Activated B cell treated with CpG ODN at 0.5 μM for 24 hours (primary cell): ENCODE data around the gene DELE1. TPM values are rescaled to one million over a fixed set of nuclear protein-coding genes. Genes with fewer than 3 reads are reported as not detected.

Experiments
- ATAC-seq: fragments of 200-7000 bp; cut with Tn5 transposase; one replicate; pipeline ENCODE4 v1.10.0; 2021; ENCODE audit warnings: low read depth, mild to moderate bottlenecking, moderate library complexity
- CTCF ChIA-PET: fragments of 350-600 bp; sonication (Branson Sonifier 250); formaldehyde crosslinking; loops from one replicate; lab custom pipeline; 2021; ENCODE audit warnings: antibody characterized with exemption; lab: Charles Lee
- POLR2A ChIA-PET: fragments of 350-600 bp; sonication (Branson Sonifier 250); formaldehyde crosslinking; loops from one replicate; lab custom pipeline; 2021; ENCODE audit warnings: antibody characterized with exemption; lab: Charles Lee
- DNase-seq: peaks from one replicate; pipeline ENCODE4 v3.0.0; 2022
- H3K27ac Mint-ChIP-seq: one replicate; pipeline ENCODE4 v1.8.0; 2020; ENCODE audit warnings: mixed read lengths
- H3K27me3 Mint-ChIP-seq: one replicate; pipeline ENCODE4 v1.8.0; 2021; ENCODE audit warnings: mixed read lengths
- H3K36me3 Mint-ChIP-seq: one replicate; pipeline ENCODE4 v1.8.0; 2021; ENCODE audit warnings: low read depth, mixed read lengths
- H3K4me1 Mint-ChIP-seq: one replicate; pipeline ENCODE4 v1.8.0; 2021; ENCODE audit warnings: mixed read lengths
- H3K4me3 Mint-ChIP-seq: one replicate; pipeline ENCODE4 v1.8.0; 2020; ENCODE audit warnings: mild to moderate bottlenecking, mixed read lengths
- H3K9me3 Mint-ChIP-seq: one replicate; pipeline ENCODE4 v1.8.0; 2020; ENCODE audit warnings: mixed read lengths
- CTCF ChIP-seq: fragments of 200-600 bp; IDR thresholded peaks from one replicate; pipeline ENCODE4 v1.8.0; 2022; ENCODE audit warnings: antibody characterized with exemption, mild to moderate bottlenecking
- intact Hi-C: fragments of 100-400 bp; cut with micrococcal nuclease; formaldehyde crosslinking; loops from one replicate; pipeline ENCODE4 v1.15.1; 2024
- total RNA-seq: library from RNA; stranded (reverse); gene quantifications from 2 replicates; pipeline ENCODE4 v1.2.3, GENCODE V29; 2022

Gene DELE1
- total RNA-seq, 1 donor from 2014 or later, result 114 TPM

GRCh38 chr5:141909212-141909611 lies 14.5 kb upstream of the DELE1 start:
- H3K9me3 Mint-ChIP-seq, result peaks cover 4% of the 10 kb centered on the region
- ATAC-seq (no peak), DNase-seq (no peak)
- H3K27me3 Mint-ChIP-seq, result peaks cover 8% of the 10 kb centered on the region
- no peak overlapping the region for H3K27ac Mint-ChIP-seq
- intact Hi-C loops, result no loop called here
- TF ChIP-seq CTCF, result no peak
- peaks cover 11% of the 10 kb centered on the region for H3K4me1 Mint-ChIP-seq
- no peaks in the 10 kb centered on the region for H3K36me3 Mint-ChIP-seq
- CTCF ChIA-PET, result no interaction called here
- H3K4me3 Mint-ChIP-seq, result no peak overlapping the region
- POLR2A ChIA-PET, result no interaction called here

GRCh38 chr5:141910271-141910673 lies 13.4 kb upstream of the DELE1 start:
- DNase-seq (no peak), ATAC-seq (no peak)
- intact Hi-C loops, result no loop called here
- POLR2A ChIA-PET, result no interaction called here
- Mint-ChIP-seq H3K27me3 (peaks cover 8% of the 10 kb centered on the region), H3K4me1 (peaks cover 20% of the 10 kb centered on the region), H3K27ac (no peak overlapping the region), H3K4me3 (no peak overlapping the region), H3K9me3 (peaks cover 4% of the 10 kb centered on the region), H3K36me3 (no peaks in the 10 kb centered on the region)
- TF ChIP-seq CTCF, result no peak
- CTCF ChIA-PET, result no interaction called here

GRCh38 chr5:141913560-141914198 lies 10.0 kb upstream of the DELE1 start:
- ChIA-PET CTCF (interaction anchor here (0.8 to 1.7 kb wide), 4 partner anchors 10 to 221 kb away, joined by 3 to 10 read pairs (median 8); partner anchors contain the start of gene DELE1), POLR2A (interaction anchor here (1.1 to 2.3 kb wide), 3 partner anchors 10 to 55 kb away, joined by 3 to 24 read pairs (median 4); partner anchors contain the start of genes DELE1 and RNF14)
- no peak for ATAC-seq
- H3K4me3 Mint-ChIP-seq, result peak overlapping the region; percentile 72
- no peak for TF ChIP-seq CTCF
- H3K9me3 Mint-ChIP-seq, result no peaks in the 10 kb centered on the region
- no peak for DNase-seq
- peaks cover 40% of the 10 kb centered on the region for H3K4me1 Mint-ChIP-seq
- H3K27me3 Mint-ChIP-seq, result peaks cover 8% of the 10 kb centered on the region
- no peaks in the 10 kb centered on the region for H3K36me3 Mint-ChIP-seq
- intact Hi-C loops, result loop anchor here (1.0 to 2.0 kb wide), 3 partner anchors 10 to 211 kb away; partner anchors contain the start of genes DELE1 and PCDH1
- no peak overlapping the region for H3K27ac Mint-ChIP-seq

GRCh38 chr5:141914199-141914743 lies 9.4 kb upstream of the DELE1 start:
- Mint-ChIP-seq H3K27ac (no peak overlapping the region), H3K4me1 (peaks cover 40% of the 10 kb centered on the region), H3K36me3 (no peaks in the 10 kb centered on the region), H3K27me3 (peaks cover 8% of the 10 kb centered on the region), H3K9me3 (no peaks in the 10 kb centered on the region), H3K4me3 (peak overlapping the region; percentile 72)
- peak; percentile 78 for ATAC-seq
- ChIA-PET CTCF (interaction anchor here (0.8 to 1.7 kb wide), 5 partner anchors 10 to 249 kb away, joined by 3 to 10 read pairs (median 6); partner anchors contain the start of gene DELE1), POLR2A (interaction anchor here (1.1 to 2.3 kb wide), 2 partner anchors 9 to 55 kb away, joined by 4 to 24 read pairs; partner anchors contain the start of genes DELE1 and RNF14)
- intact Hi-C loops, result loop anchor here (1.0 to 2.0 kb wide), 3 partner anchors 9 to 212 kb away; partner anchors contain the start of genes DELE1 and PCDH1
- TF ChIP-seq CTCF, result no peak
- DNase-seq, result peak; percentile 47

GRCh38 chr5:141914797-141915196 lies 8.9 kb upstream of the DELE1 start:
- CTCF ChIA-PET, result interaction anchor here (0.8 to 3.5 kb wide), 6 partner anchors 9 to 250 kb away, joined by 3 to 14 read pairs (median 8); partner anchors contain the start of gene DELE1
- H3K4me3 Mint-ChIP-seq, result peak overlapping the region; percentile 9
- peaks cover 8% of the 10 kb centered on the region for H3K27me3 Mint-ChIP-seq
- H3K9me3 Mint-ChIP-seq, result no peaks in the 10 kb centered on the region
- H3K4me1 Mint-ChIP-seq, result peaks cover 40% of the 10 kb centered on the region
- DNase-seq (no peak), ATAC-seq (no peak)
- TF ChIP-seq CTCF, result no peak
- H3K27ac Mint-ChIP-seq, result no peak overlapping the region
- intact Hi-C loops, result loop anchor here (1.0 to 2.0 kb wide), 3 partner anchors 9 to 212 kb away; partner anchors contain the start of genes DELE1 and PCDH1
- POLR2A ChIA-PET, result interaction anchor here (1.1 to 2.3 kb wide), 2 partner anchors 9 to 54 kb away, joined by 4 to 24 read pairs; partner anchors contain the start of genes DELE1 and RNF14
- H3K36me3 Mint-ChIP-seq, result no peaks in the 10 kb centered on the region
